Skeletal muscle satellite cell (primary cell): ENCODE results near the gene SLC6A12. TPM values are rescaled to one million over a fixed set of nuclear protein-coding genes. Genes with fewer than 3 reads are reported as not detected.

Experiments used
- H3K27me3 ChIP-seq: 2 replicates; pipeline ENCODE4 v1.7.0; 2013; ENCODE audit warnings: low read length; ENCODE audit not compliant: control insufficient read depth, insufficient read depth
- H3K36me3 ChIP-seq: 2 replicates; pipeline ENCODE4 v1.7.0; 2013; ENCODE audit warnings: mild to moderate bottlenecking, control low read depth, low read length; ENCODE audit not compliant: insufficient read depth
- H3K4me1 ChIP-seq: 2 replicates; pipeline ENCODE4 v1.7.0; 2013; ENCODE audit warnings: low read length; ENCODE audit not compliant: control insufficient read depth, insufficient read depth
- H3K4me2 ChIP-seq: 2 replicates; pipeline ENCODE4 v1.7.0; 2013; ENCODE audit warnings: mild to moderate bottlenecking, low read length
- H3K4me3 ChIP-seq: 2 replicates; pipeline ENCODE4 v1.7.0; 2013; ENCODE audit warnings: low read length
- H3K9ac ChIP-seq: 2 replicates; pipeline ENCODE4 v1.7.0; 2013; ENCODE audit warnings: mild to moderate bottlenecking, low read depth, low read length, moderate library complexity
- H3K9me3 ChIP-seq: replicated peaks from 2 replicates; pipeline ENCODE4 v1.7.0; 2013; ENCODE audit warnings: mild to moderate bottlenecking, control low read depth, low read length
- total RNA-seq: library from RNA; depleted of rRNA; stranded (reverse); fragments of >200 nt; gene quantifications from 2 replicates; pipeline ENCODE4 v1.2.3, GENCODE V29; 2012; rRNA removed

SLC6A12 gene
- total RNA-seq = not detected in 2 replicates

GRCh38 chr12:214003-214741 is at the start of gene SLC6A12:
Gene SLC6A12, minus strand, starts transcription at chr12:214157. Its CDS starts 4,171 bp downstream, at chr12:209986.
- no peak within 1 kb of the TSS for H3K4me2 ChIP-seq
- H3K9ac ChIP-seq = no peak within 1 kb of the TSS
- peaks cover 77% of the 10 kb centered on the region for H3K27me3 ChIP-seq
- H3K4me3 ChIP-seq = no peak within 1 kb of the TSS
- H3K4me1 ChIP-seq = no peaks in the 10 kb centered on the region
- H3K36me3 ChIP-seq = no peaks in the 10 kb centered on the region
- H3K9me3 ChIP-seq = no peaks in the 10 kb centered on the region

- H3K9me3 ChIP-seq = no peaks in the 10 kb centered on the region
- H3K9ac ChIP-seq = no peak overlapping the region
- H3K4me1 ChIP-seq = peaks cover 10% of the 10 kb centered on the region
- no peak overlapping the region for H3K4me3 ChIP-seq
- H3K4me2 ChIP-seq = no peak overlapping the region
- no peaks in the 10 kb centered on the region for H3K36me3 ChIP-seq
- peaks cover 29% of the 10 kb centered on the region for H3K27me3 ChIP-seq
Measured at GRCh38 chr12:263574-263973, 49.6 kb upstream of the SLC6A12 start.

GRCh38 chr12:262817-263216 is 48.9 kb upstream of the SLC6A12 start, which contains the start of gene SLC6A13:
Gene SLC6A13, minus strand, starts transcription at chr12:262836. Its CDS starts 2,784 bp downstream, at chr12:260052.
- Histone ChIP-seq H3K4me2 (no peak within 1 kb of the TSS), H3K9ac (no peak within 1 kb of the TSS), H3K4me3 (no peak within 1 kb of the TSS), H3K36me3 (no peaks in the 10 kb centered on the region), H3K27me3 (peaks cover 37% of the 10 kb centered on the region), H3K4me1 (peaks cover 10% of the 10 kb centered on the region), H3K9me3 (no peaks in the 10 kb centered on the region)

GRCh38 chr12:262113-262512 is 48.2 kb upstream of the SLC6A12 start:
- Histone ChIP-seq H3K4me3 (no peak overlapping the region), H3K4me1 (peaks cover 10% of the 10 kb centered on the region), H3K27me3 (peaks cover 44% of the 10 kb centered on the region), H3K9me3 (no peaks in the 10 kb centered on the region), H3K4me2 (no peak overlapping the region), H3K9ac (no peak overlapping the region), H3K36me3 (no peaks in the 10 kb centered on the region)

- H3K9ac ChIP-seq = no peak overlapping the region
- no peaks in the 10 kb centered on the region for H3K9me3 ChIP-seq
- no peak overlapping the region for H3K4me3 ChIP-seq
- no peak overlapping the region for H3K4me2 ChIP-seq
- H3K4me1 ChIP-seq = no peaks in the 10 kb centered on the region
- no peaks in the 10 kb centered on the region for H3K36me3 ChIP-seq
- H3K27me3 ChIP-seq = peaks cover 58% of the 10 kb centered on the region
Measured at GRCh38 chr12:257521-258321, 43.8 kb upstream of the SLC6A12 start.

GRCh38 chr12:256958-257357 is 43.0 kb upstream of the SLC6A12 start:
- H3K4me2 ChIP-seq = no peak overlapping the region
- no peaks in the 10 kb centered on the region for H3K36me3 ChIP-seq
- H3K27me3 ChIP-seq = peaks cover 55% of the 10 kb centered on the region
- H3K9ac ChIP-seq = no peak overlapping the region
- no peak overlapping the region for H3K4me3 ChIP-seq
- H3K9me3 ChIP-seq = no peaks in the 10 kb centered on the region
- H3K4me1 ChIP-seq = no peaks in the 10 kb centered on the region

GRCh38 chr12:256225-256624 is 42.3 kb upstream of the SLC6A12 start:
- Histone ChIP-seq H3K36me3 (no peaks in the 10 kb centered on the region), H3K4me2 (no peak overlapping the region), H3K27me3 (peaks cover 51% of the 10 kb centered on the region), H3K4me1 (no peaks in the 10 kb centered on the region), H3K9me3 (no peaks in the 10 kb centered on the region), H3K4me3 (no peak overlapping the region), H3K9ac (no peak overlapping the region)

GRCh38 chr12:254912-255311 is 41.0 kb upstream of the SLC6A12 start:
- Histone ChIP-seq H3K27me3 (peaks cover 44% of the 10 kb centered on the region), H3K9me3 (no peaks in the 10 kb centered on the region), H3K4me2 (no peak overlapping the region), H3K9ac (no peak overlapping the region), H3K4me1 (no peaks in the 10 kb centered on the region), H3K4me3 (no peak overlapping the region), H3K36me3 (no peaks in the 10 kb centered on the region)

GRCh38 chr12:254039-254438 is 40.1 kb upstream of the SLC6A12 start:
- no peaks in the 10 kb centered on the region for H3K36me3 ChIP-seq
- H3K4me2 ChIP-seq = no peak overlapping the region
- H3K4me3 ChIP-seq = no peak overlapping the region
- H3K27me3 ChIP-seq = peaks cover 38% of the 10 kb centered on the region
- no peaks in the 10 kb centered on the region for H3K9me3 ChIP-seq
- no peak overlapping the region for H3K9ac ChIP-seq
- no peaks in the 10 kb centered on the region for H3K4me1 ChIP-seq

GRCh38 chr12:253116-253831 is 39.3 kb upstream of the SLC6A12 start:
- H3K9me3 ChIP-seq = no peaks in the 10 kb centered on the region
- H3K9ac ChIP-seq = no peak overlapping the region
- no peaks in the 10 kb centered on the region for H3K36me3 ChIP-seq
- H3K27me3 ChIP-seq = peaks cover 34% of the 10 kb centered on the region
- H3K4me2 ChIP-seq = no peak overlapping the region
- no peaks in the 10 kb centered on the region for H3K4me1 ChIP-seq
- no peak overlapping the region for H3K4me3 ChIP-seq

GRCh38 chr12:252636-253035 is 38.7 kb upstream of the SLC6A12 start:
- Histone ChIP-seq H3K9ac (no peak overlapping the region), H3K36me3 (no peaks in the 10 kb centered on the region), H3K4me1 (no peaks in the 10 kb centered on the region), H3K27me3 (peaks cover 27% of the 10 kb centered on the region), H3K4me3 (no peak overlapping the region), H3K4me2 (no peak overlapping the region), H3K9me3 (no peaks in the 10 kb centered on the region)
